Activated naive CD4-positive, alpha-beta T cell treated with anti-CD3 and anti-CD28 coated beads for 36 hours (primary cell): ENCODE results near the gene UPK2. TPM values are rescaled to one million over a fixed set of nuclear protein-coding genes. Genes with fewer than 3 reads are reported as not detected.
"Not testable (repeated sequence)": the region's sequence is repeated elsewhere in the genome, so short reads cannot be mapped to it uniquely, and the experiment has no call there.

Experiments
- CTCF ChIA-PET: fragments of 350-600 bp; sonication (Branson Sonifier 250); formaldehyde crosslinking; loops from one replicate; lab custom pipeline; 2021; ENCODE audit warnings: antibody characterized with exemption; lab: Charles Lee
- DNase-seq: peaks from one replicate; pipeline ENCODE4 v3.0.0-alpha.2; 2020
- H3K27ac Mint-ChIP-seq: one replicate; pipeline ENCODE4 v1.8.0; 2021; ENCODE audit warnings: mild to moderate bottlenecking, mixed read lengths
- H3K27me3 Mint-ChIP-seq: one replicate; pipeline ENCODE4 v1.8.0; 2021; ENCODE audit warnings: low read depth, mixed read lengths
- H3K36me3 Mint-ChIP-seq: one replicate; pipeline ENCODE4 v1.8.0; 2021; ENCODE audit warnings: low read depth, mixed read lengths
- H3K4me1 Mint-ChIP-seq: one replicate; pipeline ENCODE4 v1.8.0; 2021; ENCODE audit warnings: low read depth, mixed read lengths
- H3K4me3 Mint-ChIP-seq: one replicate; pipeline ENCODE4 v1.8.0; 2021; ENCODE audit warnings: mild to moderate bottlenecking, moderate library complexity, mixed read lengths
- H3K9me3 Mint-ChIP-seq: one replicate; pipeline ENCODE4 v1.8.0; 2021; ENCODE audit warnings: mixed read lengths
- intact Hi-C: fragments of 100-400 bp; cut with micrococcal nuclease; formaldehyde crosslinking; loops from one replicate; pipeline ENCODE4 v1.15.1; 2023
- total RNA-seq, 2 experiments: library from RNA; stranded (reverse); gene quantifications; one replicate each; pipeline ENCODE4 v1.2.3, GENCODE V29; 2021

The UPK2 gene
- total RNA-seq, 2 experiments from 2014 or later = 0.25 to 0.45 TPM

GRCh38 chr11:118953976-118954375, 2.1 kb upstream of the UPK2 start:
- H3K4me1 Mint-ChIP-seq, H3K4me3 Mint-ChIP-seq, H3K27ac Mint-ChIP-seq, intact Hi-C loops, H3K9me3 Mint-ChIP-seq, DNase-seq, H3K27me3 Mint-ChIP-seq, H3K36me3 Mint-ChIP-seq: not testable (repeated sequence)
- CTCF ChIA-PET = interaction anchor here (0.8 to 1.6 kb wide), 8 partner anchors 9 to 295 kb away, joined by 4 to 8 read pairs (median 4); partner anchors contain the start of gene DDX6

GRCh38 chr11:118956847-118957469, 860 bp downstream of the UPK2 start:
- intact Hi-C loops = loop anchor here (1.0 to 2.0 kb wide), 5 partner anchors 27 to 362 kb away; no protein-coding TSS in a partner anchor
- Mint-ChIP-seq H3K27me3 (no peaks in the 10 kb centered on the region), H3K36me3 (no peaks in the 10 kb centered on the region), H3K27ac (no peak overlapping the region), H3K4me1 (peaks cover 5% of the 10 kb centered on the region), H3K4me3 (no peak overlapping the region), H3K9me3 (no peaks in the 10 kb centered on the region)
- no peak for DNase-seq
- CTCF ChIA-PET = interaction anchor here (0.7 to 7.0 kb wide), 14 partner anchors 9 to 297 kb away, joined by 3 to 49 read pairs (median 5); no protein-coding TSS in a partner anchor

- no peaks in the 10 kb centered on the region for H3K9me3 Mint-ChIP-seq
- DNase-seq = no peak
- no peak overlapping the region for H3K4me3 Mint-ChIP-seq
- intact Hi-C loops = loop anchor here (2.0 kb wide), 1 partner anchor 363 kb away; no protein-coding TSS in a partner anchor
- no peak overlapping the region for H3K27ac Mint-ChIP-seq
- CTCF ChIA-PET = interaction anchor here (0.7 to 7.0 kb wide), 14 partner anchors 8 to 297 kb away, joined by 3 to 49 read pairs (median 5); no protein-coding TSS in a partner anchor
- H3K27me3 Mint-ChIP-seq = no peaks in the 10 kb centered on the region
- no peaks in the 10 kb centered on the region for H3K36me3 Mint-ChIP-seq
- peaks cover 5% of the 10 kb centered on the region for H3K4me1 Mint-ChIP-seq
Observed at GRCh38 chr11:118957549-118957948, 1.5 kb downstream of the UPK2 start.

GRCh38 chr11:118957968-118958367, 1.9 kb downstream of the UPK2 start:
- no peak for DNase-seq
- Mint-ChIP-seq H3K27me3 (no peaks in the 10 kb centered on the region), H3K9me3 (no peaks in the 10 kb centered on the region), H3K4me3 (no peak overlapping the region), H3K27ac (no peak overlapping the region), H3K4me1 (peaks cover 5% of the 10 kb centered on the region), H3K36me3 (no peaks in the 10 kb centered on the region)
- CTCF ChIA-PET = interaction anchor here (0.7 to 7.0 kb wide), 11 partner anchors 8 to 298 kb away, joined by 3 to 49 read pairs (median 7); no protein-coding TSS in a partner anchor
- intact Hi-C loops = loop anchor here (2.0 kb wide), 1 partner anchor 363 kb away; no protein-coding TSS in a partner anchor

DNA sequence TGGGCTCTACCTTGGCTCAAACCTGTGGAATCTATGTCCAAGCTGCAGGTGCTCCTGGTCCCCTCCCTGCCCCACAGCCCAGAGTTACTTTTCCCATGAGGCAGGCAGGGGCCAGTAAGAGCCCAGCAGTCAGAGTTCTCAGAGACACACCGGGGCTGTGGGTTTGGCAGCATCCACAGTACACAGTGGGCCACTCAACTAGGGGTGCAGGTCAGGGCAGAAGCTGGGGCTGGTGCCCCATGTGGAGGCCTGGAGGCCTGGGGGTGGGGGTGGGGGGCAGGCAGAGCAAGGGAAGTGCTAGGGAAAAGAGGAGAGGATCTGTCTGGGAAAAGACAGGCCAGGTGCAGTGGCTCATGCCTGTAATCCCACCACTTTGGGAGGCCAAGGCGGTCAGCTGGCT, 2.5 kb downstream of the UPK2 start:
- Mint-ChIP-seq H3K27ac (no peak overlapping the region), H3K4me3 (no peak overlapping the region), H3K4me1 (peaks cover 5% of the 10 kb centered on the region), H3K36me3 (no peaks in the 10 kb centered on the region), H3K27me3 (no peaks in the 10 kb centered on the region), H3K9me3 (no peaks in the 10 kb centered on the region)
- CTCF ChIA-PET = interaction anchor here (0.6 to 7.0 kb wide), 4 partner anchors 9 to 269 kb away, joined by 3 to 49 read pairs (median 4); no protein-coding TSS in a partner anchor
- DNase-seq = no peak
- intact Hi-C loops = no loop called here

DNA sequence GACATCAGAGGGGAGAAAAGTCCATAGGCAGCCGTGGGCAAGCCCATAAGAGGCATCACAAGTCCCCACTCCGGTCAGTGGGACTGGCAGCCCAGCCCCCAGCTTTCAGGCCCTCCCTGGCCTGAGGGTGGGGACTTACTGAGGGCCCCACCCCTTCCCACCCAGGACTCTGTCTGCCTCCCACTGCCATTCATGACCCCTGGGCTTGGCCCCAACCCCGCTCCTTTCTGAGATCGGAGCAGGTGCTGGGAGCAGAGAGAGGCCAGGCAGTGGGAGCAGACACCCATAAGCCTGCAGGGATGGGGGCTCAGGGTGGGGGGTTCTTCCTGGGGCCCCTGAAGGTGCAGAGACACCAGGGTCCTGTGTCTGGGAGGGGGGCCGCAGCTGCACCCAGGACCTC, 5.1 kb downstream of the UPK2 start:
- no peak for DNase-seq
- Mint-ChIP-seq H3K4me3 (no peak overlapping the region), H3K36me3 (no peaks in the 10 kb centered on the region), H3K27ac (no peak overlapping the region), H3K4me1 (peaks cover 5% of the 10 kb centered on the region), H3K9me3 (no peaks in the 10 kb centered on the region), H3K27me3 (no peaks in the 10 kb centered on the region)
- CTCF ChIA-PET = interaction anchor here (0.6 to 7.0 kb wide), 5 partner anchors 31 to 366 kb away, joined by 3 to 49 read pairs (median 4); no protein-coding TSS in a partner anchor
- intact Hi-C loops = no loop called here

GRCh38 chr11:118961591-118961990, 5.5 kb downstream of the UPK2 start:
- H3K27me3 Mint-ChIP-seq = no peaks in the 10 kb centered on the region
- no peak overlapping the region for H3K4me3 Mint-ChIP-seq
- peaks cover under 1% of the 10 kb centered on the region for H3K4me1 Mint-ChIP-seq
- H3K27ac Mint-ChIP-seq = no peak overlapping the region
- CTCF ChIA-PET = interaction anchor here (0.6 to 7.0 kb wide), 4 partner anchors 35 to 367 kb away, joined by 3 to 49 read pairs (median 4); no protein-coding TSS in a partner anchor
- intact Hi-C loops = no loop called here
- no peaks in the 10 kb centered on the region for H3K9me3 Mint-ChIP-seq
- H3K36me3 Mint-ChIP-seq = no peaks in the 10 kb centered on the region
- no peak for DNase-seq

DNA sequence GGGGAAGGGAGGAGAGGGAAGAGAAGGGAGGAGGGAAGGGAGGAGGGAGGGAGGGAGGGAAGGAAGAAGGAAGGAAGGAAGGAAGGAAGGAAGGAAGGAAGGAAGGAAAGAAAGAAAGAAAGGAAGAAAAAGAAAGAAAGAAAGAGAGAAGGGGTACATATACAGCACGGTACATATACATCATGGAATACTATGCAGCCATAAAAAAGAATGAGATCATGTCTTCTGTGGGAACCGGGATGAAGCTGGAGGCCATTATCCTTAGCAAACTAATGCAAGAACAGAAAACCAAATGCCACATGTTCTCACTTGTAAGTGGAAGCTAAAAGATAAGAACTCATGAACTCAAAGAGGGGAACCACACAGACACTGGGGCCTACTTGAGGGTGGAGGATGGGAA, 13.4 kb downstream of the UPK2 start:
- intact Hi-C loops, DNase-seq, H3K9me3 Mint-ChIP-seq, H3K36me3 Mint-ChIP-seq, H3K4me1 Mint-ChIP-seq, H3K27me3 Mint-ChIP-seq, H3K27ac Mint-ChIP-seq, CTCF ChIA-PET, H3K4me3 Mint-ChIP-seq: not testable (repeated sequence)

DNA sequence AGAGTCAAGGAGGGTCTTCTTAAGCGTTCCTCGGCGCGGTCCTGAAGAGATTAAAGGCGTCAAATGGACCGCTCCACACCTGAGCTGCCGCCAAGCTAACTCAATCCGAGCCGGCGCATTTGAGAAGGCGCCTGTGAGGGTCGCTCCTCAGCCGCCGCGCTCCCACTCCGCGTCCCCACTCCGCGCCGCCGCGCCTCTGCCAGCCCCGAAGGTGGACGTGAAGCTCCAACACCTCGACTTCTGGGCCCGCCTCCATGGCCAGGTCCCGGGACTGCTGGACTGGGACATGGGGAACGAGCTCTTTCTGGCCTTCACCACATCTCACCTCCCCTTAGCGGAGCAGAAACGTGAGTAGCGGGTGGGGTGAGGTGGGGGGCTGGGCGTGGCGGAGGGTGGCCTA, 15.5 kb downstream of the UPK2 start, which contains the start of gene FOXR1:
Gene FOXR1, plus strand, starts transcription at position 116 of the 400 bp plus-strand sequence. Its CDS starts 171 bp downstream, at position 287.
- Mint-ChIP-seq H3K4me1 (no peaks in the 10 kb centered on the region), H3K27me3 (no peaks in the 10 kb centered on the region), H3K4me3 (no peak within 1 kb of the TSS), H3K9me3 (no peaks in the 10 kb centered on the region), H3K36me3 (no peaks in the 10 kb centered on the region), H3K27ac (no peak within 1 kb of the TSS)
- DNase-seq = no peak
- intact Hi-C loops = no loop called here
- CTCF ChIA-PET = interaction anchor here (0.7 kb wide), 1 partner anchor 12 kb away, joined by 3 read pairs; no protein-coding TSS in a partner anchor

DNA sequence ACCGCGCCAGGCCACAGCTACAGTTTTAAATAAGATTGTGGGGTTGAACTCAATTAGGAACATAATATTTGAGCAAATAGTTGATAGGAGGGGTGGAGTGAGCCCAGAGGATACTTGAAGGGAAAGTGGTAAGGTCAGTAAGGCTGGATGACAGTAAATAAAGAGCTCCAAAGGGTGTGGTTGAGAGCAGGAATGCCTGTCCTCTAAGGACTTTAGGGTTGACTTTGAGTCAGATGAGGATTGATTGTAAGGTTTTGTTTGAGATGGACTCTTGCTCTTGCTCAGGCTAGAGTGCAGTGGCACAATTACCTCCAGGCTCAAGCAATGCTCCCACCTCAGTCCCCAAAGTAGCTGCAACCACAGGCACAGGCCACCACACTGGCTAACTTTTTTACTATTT, 17.9 kb downstream of the UPK2 start:
- intact Hi-C loops = no loop called here
- H3K9me3 Mint-ChIP-seq = no peaks in the 10 kb centered on the region
- CTCF ChIA-PET = interaction anchor here (0.6 to 1.4 kb wide), 2 partner anchors 9 to 284 kb away, joined by 3 to 4 read pairs; no protein-coding TSS in a partner anchor
- no peaks in the 10 kb centered on the region for H3K36me3 Mint-ChIP-seq
- H3K27ac Mint-ChIP-seq = no peak overlapping the region
- H3K27me3 Mint-ChIP-seq = no peaks in the 10 kb centered on the region
- no peaks in the 10 kb centered on the region for H3K4me1 Mint-ChIP-seq
- no peak overlapping the region for H3K4me3 Mint-ChIP-seq
- DNase-seq = no peak

GRCh38 chr11:118975771-118976709, 19.9 kb downstream of the UPK2 start:
- DNase-seq = no peak
- intact Hi-C loops = no loop called here
- Mint-ChIP-seq H3K4me3 (no peak overlapping the region), H3K27me3 (no peaks in the 10 kb centered on the region), H3K27ac (no peak overlapping the region), H3K4me1 (no peaks in the 10 kb centered on the region), H3K36me3 (no peaks in the 10 kb centered on the region), H3K9me3 (no peaks in the 10 kb centered on the region)
- CTCF ChIA-PET = no interaction called here

DNA sequence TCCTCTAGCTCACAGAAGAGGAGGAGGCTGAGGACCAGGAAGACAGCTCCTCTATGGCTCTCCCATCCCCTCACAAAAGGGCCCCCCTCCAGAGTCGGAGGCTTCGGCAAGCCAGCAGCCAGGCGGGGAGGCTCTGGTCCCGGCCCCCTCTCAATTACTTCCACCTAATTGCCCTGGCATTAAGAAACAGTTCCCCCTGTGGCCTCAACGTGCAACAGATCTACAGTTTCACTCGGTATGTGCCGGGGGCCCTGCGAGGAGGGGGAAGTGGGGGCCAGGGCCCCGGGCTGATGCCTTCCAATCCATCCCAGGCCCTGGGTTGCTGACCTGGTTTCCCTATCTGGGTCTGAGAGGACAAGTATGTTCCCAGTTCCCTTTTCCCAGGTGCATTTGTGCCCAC, 23.3 kb downstream of the UPK2 start:
- Mint-ChIP-seq H3K4me3 (no peak overlapping the region), H3K36me3 (no peaks in the 10 kb centered on the region), H3K27me3 (no peaks in the 10 kb centered on the region), H3K9me3 (no peaks in the 10 kb centered on the region), H3K4me1 (no peaks in the 10 kb centered on the region), H3K27ac (no peak overlapping the region)
- CTCF ChIA-PET = no interaction called here
- DNase-seq = no peak
- intact Hi-C loops = no loop called here
